HPDE6-E6E7 (cell line): Measurements from ENCODE around the gene ASAP2.
A peak's percentile ranks its signal among the peaks of the same experiment; 100 is the strongest.
"Not testable (repeated sequence)": the region's sequence is repeated elsewhere in the genome, so short reads cannot be mapped to it uniquely, and the experiment has no call there.

Experiments used
- DNase-seq: peaks from one replicate; pipeline ENCODE4 v3.0.0; 2011; ENCODE audit warnings: missing footprints; ENCODE audit errors: extremely low spot score

ASAP2 gene

DNA sequence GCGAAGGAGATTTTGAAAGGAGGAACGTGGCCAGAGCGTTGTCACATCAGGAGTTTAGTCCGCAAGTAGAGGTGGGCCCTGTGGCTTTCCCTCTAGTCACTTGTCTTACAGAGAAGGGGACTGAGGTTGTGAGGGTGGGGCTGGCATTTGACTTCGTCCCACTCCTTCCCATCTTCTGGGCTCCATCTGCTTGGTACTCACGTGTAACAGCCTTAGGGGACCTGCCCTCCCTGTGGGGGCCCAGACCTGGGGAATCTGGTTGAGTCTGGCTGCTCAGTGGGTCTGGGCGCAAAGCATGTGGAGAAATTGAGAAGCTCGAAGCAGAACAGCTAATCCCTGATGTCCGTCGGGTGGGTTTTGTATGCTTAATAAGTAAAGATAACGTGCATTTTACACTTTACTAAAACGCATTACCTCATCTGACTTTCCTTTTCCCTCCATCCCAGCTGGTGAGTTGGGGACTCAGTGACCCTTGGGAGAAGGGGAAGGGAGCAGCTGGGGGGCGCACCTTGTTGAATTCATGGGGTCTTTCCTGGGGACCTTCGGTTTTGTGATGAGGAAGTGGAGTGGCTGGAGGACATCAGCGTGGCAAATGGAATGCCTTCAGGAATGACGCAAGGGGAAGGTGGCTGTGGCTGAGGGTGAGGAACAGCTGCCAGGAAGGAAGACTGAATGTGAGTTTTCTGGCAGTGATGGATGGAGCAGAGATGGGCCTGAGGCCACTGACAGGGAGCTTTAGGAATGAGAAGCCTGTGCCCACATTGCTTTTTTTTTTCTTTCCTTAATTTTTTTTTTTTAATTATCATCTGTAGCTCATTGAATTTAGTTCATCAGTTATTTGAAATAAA lies 44.8 kb downstream of the ASAP2 start:
- DNase-seq: peak; percentile 73

DNA sequence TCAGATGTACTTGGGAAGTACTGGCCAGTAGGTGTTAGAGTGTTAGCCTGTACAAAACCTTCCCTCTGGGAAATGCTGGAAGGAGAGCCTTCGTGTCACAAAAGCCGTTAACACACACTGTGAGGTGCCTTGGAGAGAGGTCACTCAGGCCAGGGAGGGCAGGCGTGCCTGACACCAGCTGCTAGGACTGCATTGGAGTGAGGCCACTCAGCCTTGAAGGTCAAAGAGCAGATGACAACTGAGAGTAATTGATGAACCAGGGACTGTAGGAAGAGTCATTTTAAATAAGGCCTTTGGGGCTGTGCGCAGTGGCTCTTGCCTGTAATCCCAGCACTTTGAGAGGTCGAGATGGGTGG lies 45.4 kb downstream of the ASAP2 start:
- DNase-seq: no peak

- DNase-seq: no peak
Observed at GRCh38 chr2:9255416-9255815, 48.8 kb downstream of the ASAP2 start.

DNA sequence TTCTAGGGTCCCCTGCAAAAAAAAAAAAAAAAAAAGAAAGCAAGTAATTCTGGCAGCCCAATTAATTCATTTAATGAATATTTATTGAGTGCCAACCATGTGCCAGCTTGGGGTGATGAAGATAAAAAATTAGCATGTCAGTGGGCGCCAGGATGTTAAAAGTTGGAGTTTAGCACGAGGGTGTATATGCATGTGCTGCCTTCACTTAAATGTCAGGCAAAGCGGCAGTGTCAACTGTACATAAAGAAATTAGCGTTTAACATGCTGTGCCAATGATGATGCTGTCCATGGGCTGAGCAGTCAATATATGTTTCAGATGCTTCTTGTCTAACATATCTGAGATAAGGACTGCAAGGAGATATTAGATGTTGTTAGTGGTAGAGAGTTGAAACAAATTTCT lies 49.5 kb downstream of the ASAP2 start:
- no peak for DNase-seq

- no peak for DNase-seq
Observed at GRCh38 chr2:9256570-9257043, 50.0 kb downstream of the ASAP2 start.

DNA sequence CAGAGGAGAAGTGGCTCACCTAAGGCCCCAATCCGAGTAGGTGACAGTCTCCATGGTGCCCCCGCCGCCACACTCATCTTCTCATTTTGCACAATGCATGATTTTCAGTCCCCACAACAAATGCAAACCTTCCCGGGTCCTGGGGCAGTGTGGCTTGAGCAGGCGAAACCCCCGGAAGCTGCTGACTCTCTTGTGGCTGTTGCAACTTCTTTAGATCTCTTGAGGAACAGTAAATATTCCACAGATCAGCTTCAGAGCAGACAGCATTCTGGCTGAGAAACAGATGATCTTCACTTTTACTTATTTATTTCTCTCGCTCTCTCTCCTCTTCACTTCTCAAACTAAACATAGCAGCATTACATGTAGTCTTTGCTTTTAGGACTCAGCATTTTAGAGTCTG lies 51.9 kb downstream of the ASAP2 start:
- no peak for DNase-seq

GRCh38 chr2:9258953-9259399 lies 52.4 kb downstream of the ASAP2 start:
- DNase-seq: no peak

DNA sequence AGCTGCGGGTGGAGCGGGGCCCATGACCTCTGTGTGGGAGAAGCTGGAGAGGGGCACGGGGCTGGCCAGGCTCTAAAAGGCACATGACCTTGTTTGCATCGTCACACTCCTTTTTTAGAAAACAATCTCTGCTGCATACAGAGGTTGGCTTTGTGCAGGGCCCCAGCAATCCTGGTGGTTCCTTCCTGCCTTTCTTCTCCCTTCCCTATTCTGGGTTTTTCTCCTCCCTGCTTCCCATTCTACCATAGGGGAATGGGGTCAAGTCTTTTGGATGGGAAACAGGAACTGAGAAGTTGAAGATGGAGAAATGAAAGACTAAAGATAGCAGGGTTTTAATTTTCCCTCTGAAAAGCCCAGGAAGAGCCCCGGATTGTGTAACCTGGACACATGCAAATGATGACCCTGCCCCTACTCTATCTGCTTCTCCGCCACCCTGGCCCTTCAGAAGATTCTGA lies 53.9 kb downstream of the ASAP2 start:
- DNase-seq: no peak

DNA sequence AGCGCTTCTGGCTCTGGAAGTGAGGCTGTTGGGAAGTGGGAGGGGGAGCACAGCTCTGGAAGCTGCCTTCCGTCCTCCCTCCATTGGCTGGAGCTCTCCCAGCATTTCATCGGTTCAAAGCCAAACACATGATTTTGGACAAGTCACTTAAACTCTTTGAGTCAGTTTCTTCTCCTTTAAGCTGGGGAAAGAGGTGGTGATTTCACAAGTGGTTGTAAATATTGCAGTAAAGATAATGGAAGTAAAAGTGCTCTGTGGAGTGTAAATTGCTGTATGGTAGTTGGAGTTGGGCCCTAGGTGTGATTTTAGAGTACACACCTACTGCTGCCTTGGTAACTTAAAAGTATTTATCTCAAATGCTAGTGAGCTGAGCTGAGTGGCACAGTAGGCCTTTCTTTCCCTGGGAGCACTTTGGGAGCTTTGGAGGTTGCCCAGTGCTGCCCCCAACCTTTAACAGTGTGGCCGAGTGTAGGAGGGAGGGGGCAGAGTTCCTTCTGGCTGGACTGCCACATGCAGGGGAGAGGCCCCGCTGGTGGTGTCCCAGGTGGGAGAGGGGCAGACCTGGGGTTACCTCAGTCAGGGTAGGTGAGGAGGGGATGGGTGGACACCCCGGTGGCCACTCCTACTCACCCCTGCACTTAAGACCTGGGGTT lies 54.7 kb downstream of the ASAP2 start:
- DNase-seq: no peak

DNA sequence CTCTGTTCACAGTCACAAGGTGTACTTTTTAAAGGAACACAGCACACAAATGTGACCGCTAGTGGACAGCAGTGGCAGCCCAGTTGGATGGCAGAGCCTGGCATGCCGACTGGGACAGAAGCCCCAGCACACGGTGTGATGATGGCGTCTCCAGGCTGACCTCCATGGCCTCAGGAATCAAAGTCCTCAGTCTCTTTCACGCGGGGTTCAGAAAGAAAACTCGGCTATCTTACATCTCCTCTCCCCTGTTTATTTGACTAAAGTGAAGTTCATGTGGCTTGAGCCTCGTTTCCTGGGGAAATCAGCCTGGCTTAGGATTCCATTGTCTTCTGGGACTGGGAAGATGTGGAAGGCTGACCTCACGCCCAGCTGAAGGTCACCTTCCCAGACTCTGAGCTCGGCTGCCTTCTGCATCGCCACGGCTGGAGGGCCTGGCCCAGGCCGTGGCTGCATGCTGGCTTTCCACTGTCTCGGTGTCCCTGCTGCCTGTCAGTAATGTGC lies 56.1 kb downstream of the ASAP2 start:
- no peak for DNase-seq

DNA sequence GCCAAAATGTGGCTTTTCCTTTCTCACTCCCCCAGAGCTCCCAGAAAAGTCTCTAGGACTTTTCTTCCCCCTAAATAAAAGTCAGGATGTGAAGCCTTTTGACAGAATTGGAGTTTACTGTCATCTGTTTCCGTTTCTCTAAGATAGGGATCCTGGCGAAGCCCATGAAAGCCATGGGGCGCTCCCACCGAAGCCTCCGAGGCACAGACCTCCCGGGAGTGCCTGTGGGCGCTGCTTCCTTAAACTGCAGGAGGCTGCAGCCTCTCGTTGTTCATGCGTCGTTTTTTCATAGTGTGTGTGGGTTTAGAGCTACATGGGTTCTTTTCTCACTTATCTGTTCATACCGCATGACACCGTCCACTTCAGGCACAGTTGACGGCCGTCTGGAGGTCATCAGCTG lies 56.8 kb downstream of the ASAP2 start:
- DNase-seq: no peak

- DNase-seq: no peak
Observed at GRCh38 chr2:9264301-9264700, 57.7 kb downstream of the ASAP2 start.

GRCh38 chr2:9266711-9267110 lies 60.1 kb downstream of the ASAP2 start:
- DNase-seq: no peak

GRCh38 chr2:9267286-9267685 lies 60.7 kb downstream of the ASAP2 start:
- DNase-seq: not testable (repeated sequence)

GRCh38 chr2:9268301-9269080 lies 61.9 kb downstream of the ASAP2 start:
- DNase-seq: no peak

DNA sequence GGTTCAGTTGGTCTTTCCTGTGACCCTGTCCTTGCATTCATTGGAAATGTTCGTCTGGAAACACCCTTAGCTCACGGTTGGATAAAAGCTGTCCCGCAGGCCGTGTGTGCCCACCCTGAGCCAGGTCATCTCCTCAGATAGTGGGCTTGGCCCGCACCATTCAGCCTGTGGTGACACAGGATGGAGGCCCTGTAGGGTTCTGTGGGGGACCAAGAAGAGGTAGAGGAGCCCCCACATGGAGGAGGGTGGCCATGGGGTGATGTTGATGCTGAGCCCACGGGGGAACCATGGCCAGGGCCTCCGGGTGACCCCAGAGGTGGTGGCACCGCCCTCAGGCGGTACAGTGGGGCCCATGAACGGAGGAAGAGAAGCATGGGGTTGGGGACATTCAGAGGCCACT lies 62.7 kb downstream of the ASAP2 start:
- no peak for DNase-seq

DNA sequence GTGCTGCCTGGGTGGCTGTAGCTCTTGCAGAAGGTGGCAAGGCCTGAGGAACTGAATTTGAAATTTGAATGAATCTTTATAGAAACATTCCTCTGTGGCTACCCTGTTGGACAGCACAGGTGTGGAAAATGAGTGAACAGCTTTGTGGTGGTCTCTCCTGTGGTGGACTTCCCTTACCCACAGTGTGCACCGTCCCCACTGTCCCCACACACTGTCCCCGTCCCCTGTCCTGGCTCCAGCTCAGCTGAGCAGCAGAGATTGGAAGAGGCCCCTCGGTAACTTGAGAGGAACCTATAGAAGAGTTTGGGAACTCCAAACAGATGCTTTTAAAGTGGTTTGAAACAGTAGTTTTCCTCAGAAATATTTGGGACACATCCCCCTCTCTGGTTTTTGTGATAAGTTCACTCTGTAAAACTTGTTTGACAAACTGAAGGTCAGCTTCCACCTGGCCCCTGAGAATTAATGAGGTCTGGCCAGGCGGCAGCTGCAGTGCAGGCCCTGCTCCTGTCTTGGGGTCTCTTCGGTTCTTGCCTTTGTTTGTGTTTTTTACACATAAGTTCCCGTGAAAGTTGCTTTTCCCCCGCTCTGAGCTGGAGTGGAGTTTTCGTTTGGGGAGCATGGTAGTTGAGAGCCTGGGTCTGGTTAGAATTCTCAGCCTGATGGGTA lies 63.2 kb downstream of the ASAP2 start:
- DNase-seq: no peak

DNA sequence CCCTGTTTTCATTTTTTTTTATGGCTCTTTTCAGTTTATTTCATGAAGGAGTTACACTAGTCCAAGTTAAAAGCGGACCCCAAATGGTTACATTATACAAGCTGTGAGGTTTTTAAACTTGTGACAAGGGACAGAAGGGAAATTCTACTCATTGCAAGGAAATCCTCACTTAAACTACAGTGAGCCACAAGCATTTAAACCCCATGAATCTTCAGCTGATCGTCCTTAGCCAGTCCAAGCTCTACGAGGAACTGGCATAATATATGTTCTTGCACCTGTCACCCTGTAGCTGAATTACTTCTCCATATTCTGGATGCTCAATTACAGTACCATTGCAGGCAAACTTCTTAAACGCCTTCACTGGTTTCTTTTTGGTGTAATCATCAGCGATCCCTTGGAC lies 64.5 kb downstream of the ASAP2 start:
- DNase-seq: no peak

DNA sequence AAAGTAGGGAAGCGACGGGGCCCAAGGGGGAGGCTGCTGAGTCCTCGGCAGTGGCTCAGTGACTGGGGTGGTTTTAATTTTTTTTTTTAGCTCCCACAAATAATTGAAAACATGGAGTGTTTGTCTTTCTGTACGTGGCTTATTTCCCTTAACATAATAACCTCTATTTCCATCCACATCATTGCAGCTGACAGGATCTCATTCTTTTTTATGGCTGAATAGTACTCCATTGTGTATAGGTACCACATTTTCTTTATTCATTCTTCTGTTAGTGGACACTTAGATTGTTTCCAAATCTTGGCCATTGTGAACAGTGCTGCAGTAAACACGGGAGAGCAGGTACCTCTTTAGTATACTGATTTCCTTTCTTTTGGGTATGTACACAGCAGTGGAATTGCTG lies 65.1 kb downstream of the ASAP2 start:
- no peak for DNase-seq

- no peak for DNase-seq
Observed at GRCh38 chr2:9273486-9274130, 67.0 kb downstream of the ASAP2 start.

- DNase-seq: no peak
Observed at GRCh38 chr2:9274701-9275343, 68.2 kb downstream of the ASAP2 start.
